Medulla oblongata (tissue), 1 donor: Measurements from ENCODE around the gene MRPS34.

Source experiments
- DNase-seq: peaks from one replicate; pipeline ENCODE4 v3.0.0-alpha.2; 2015; ENCODE audit errors: extremely low spot score

MRPS34 gene

DNA sequence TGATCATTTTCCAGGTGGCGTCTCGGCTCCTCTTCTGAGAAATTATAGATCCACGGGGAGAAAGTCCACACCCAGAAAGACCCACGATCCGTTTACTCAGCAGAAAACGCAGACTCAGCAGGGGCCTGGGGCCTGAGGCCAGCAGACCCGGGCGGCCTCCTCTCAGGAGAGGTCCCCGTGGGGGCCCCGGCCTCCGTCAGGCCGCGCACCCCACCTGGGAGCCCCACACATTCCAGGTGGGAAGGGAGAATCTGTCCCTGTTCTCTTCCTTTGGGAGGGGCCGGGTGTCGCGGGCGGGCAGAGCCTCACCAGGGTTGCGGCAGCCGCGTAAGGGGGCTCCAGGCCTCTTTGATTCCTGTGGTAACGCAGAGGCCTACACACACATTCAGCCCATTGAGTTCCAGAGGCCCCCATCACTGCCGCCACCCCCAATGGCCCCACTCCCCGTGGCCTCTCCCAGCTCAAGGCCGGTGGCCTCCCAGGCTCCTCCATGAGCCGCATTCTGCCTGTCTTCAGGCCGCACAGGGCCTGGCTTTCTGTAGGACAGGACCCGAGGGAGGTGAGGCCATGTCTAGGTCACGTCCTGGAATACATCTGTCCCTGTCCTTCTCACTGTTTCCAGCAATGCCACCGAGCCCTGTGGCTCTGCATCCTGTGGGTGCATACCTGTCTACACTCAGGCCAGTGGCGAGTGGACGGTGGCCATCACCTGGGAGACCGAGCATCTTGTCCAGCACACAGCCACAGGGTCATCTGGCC lies 22.2 kb upstream of the MRPS34 start:
- no peak for DNase-seq

DNA sequence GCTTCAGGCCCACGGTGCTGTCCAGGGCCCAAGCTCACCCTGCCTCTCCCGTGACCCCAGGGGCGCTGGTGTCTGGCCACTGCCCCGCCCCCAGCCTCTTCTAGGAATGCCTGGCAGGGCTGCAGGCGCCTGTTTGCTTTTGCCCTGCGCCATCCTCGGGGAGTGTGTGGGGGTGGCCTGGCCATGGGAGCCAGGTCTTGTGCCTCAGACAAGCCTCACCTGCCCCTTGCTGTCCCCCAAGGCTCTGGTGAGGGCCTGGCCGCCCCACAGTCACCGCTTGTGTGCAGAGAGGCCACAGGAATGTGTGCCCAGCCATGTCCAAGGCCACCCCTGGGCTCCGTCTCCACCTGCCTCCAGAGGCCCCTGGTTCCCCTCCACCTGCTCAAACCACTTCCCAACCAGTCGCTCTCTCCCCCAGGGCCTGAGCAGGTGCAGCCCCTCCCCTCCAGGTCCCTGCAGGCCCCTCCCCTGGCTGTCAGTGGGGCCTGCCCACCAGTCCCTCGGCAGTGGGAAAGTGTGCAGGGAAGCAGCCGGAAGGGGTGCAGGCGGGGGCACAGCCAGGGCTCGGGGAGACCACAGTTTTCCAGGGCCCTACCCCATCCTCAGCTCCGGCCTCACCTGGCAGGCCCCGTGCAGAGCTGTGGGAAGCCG lies 21.4 kb upstream of the MRPS34 start:
- no peak for DNase-seq

DNA sequence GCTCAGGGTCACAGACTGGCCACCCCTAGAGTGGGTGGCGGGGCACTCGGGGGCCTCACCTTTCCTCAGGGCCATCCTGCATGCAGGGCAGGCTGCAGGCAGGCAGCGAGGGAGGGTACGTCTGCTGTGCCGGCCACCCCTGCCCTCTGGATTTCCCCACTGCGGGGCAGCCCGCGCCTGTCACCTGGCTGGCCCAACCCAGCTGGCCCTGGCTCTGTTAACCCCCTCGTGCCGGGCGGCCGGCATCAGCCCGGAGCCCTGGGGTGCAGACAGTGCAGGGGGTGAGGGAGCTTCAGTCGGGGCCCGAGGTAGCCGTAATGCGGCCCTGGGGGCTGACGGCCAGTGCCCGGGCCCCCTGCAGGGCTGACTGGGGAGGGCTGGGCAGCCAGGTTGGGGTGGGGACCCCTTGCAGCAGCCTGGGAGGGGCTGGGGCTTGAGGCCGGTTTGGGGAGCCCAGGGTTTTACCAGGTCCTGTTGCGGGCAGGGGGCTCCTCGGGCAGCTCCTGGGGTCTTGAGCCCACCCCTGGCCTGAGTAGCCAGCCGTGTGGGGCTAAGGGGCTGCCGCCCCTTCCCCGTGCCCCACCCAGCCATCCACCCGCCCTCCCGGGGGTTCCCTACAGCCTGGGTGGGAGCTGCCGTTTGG lies 20.8 kb upstream of the MRPS34 start, which contains the start of gene IGFALS:
TSS of gene IGFALS (minus strand) at position 128 of the 643 bp plus-strand sequence. CDS start at position 75, 53 bp downstream.
- no peak for DNase-seq

- DNase-seq = no peak
Observed at GRCh38 chr16:1792836-1793577, 20.1 kb upstream of the MRPS34 start.

- no peak for DNase-seq
Observed at GRCh38 chr16:1791943-1792812, 19.2 kb upstream of the MRPS34 start.

- DNase-seq = no peak
Observed at GRCh38 chr16:1791256-1791942, 18.5 kb upstream of the MRPS34 start.

GRCh38 chr16:1790611-1791255 lies 17.8 kb upstream of the MRPS34 start:
- no peak for DNase-seq

- no peak for DNase-seq
Observed at GRCh38 chr16:1790261-1790610, 17.3 kb upstream of the MRPS34 start.

- DNase-seq = no peak
Observed at GRCh38 chr16:1789643-1790045, 16.7 kb upstream of the MRPS34 start.

GRCh38 chr16:1788708-1789100 lies 15.8 kb upstream of the MRPS34 start:
- no peak for DNase-seq

- no peak for DNase-seq
Observed at GRCh38 chr16:1788095-1788707, 15.3 kb upstream of the MRPS34 start.

DNA sequence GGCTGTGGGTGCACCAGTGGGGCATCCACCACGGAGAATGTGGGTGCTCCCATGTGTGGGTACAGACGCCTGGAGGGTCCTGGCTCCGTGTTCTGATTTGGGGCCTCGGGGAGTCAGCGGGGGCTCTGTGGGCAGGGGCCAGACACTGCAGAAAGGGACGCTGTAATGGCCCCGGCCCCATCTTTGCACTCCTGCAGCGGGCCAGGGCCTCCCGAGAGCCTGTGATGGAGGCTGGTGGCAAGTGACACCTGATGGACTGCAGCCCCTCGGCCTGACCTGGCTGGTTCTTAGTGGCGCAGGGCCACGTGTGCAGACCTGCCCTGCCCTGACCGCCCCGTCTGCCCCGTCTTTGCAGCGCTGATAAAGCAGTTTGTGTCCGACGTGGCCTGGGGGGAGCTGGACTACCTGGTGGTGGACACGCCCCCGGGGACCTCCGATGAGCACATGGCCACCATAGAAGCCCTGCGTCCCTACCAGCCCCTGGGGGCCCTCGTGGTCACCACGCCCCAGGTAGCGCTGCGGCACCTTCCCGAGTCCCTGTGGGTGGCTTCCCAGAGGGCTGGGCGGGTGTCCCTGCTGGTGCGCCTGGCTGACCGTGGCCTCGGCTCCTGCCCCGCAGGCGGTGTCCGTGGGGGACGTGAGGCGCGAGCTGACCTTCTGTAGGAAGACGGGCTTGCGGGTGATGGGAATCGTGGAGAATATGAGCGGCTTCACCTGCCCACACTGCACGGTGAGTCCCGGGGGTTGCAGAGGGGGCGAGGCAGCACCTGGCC lies 14.6 kb upstream of the MRPS34 start:
- DNase-seq = no peak

- no peak for DNase-seq
Observed at GRCh38 chr16:1787056-1787321, 14.1 kb upstream of the MRPS34 start.

GRCh38 chr16:1786242-1787055 lies 13.5 kb upstream of the MRPS34 start:
- DNase-seq = no peak

DNA sequence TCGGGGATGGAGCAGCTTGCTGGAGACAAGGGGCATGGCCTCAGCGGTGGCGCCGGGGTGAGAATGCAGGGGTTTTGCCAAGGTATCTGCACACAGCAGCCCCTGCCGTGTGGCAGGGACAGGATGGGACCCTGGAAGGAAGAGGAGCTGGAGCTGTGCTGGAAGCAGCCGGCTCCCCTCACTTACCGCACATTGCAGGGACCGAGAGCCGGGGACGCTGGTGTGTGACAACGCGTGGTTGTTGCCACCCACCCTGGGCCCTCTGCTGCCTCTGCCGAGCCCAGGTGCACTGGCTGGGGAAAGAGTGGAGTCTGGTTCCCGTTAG lies 12.9 kb upstream of the MRPS34 start:
- no peak for DNase-seq

DNA sequence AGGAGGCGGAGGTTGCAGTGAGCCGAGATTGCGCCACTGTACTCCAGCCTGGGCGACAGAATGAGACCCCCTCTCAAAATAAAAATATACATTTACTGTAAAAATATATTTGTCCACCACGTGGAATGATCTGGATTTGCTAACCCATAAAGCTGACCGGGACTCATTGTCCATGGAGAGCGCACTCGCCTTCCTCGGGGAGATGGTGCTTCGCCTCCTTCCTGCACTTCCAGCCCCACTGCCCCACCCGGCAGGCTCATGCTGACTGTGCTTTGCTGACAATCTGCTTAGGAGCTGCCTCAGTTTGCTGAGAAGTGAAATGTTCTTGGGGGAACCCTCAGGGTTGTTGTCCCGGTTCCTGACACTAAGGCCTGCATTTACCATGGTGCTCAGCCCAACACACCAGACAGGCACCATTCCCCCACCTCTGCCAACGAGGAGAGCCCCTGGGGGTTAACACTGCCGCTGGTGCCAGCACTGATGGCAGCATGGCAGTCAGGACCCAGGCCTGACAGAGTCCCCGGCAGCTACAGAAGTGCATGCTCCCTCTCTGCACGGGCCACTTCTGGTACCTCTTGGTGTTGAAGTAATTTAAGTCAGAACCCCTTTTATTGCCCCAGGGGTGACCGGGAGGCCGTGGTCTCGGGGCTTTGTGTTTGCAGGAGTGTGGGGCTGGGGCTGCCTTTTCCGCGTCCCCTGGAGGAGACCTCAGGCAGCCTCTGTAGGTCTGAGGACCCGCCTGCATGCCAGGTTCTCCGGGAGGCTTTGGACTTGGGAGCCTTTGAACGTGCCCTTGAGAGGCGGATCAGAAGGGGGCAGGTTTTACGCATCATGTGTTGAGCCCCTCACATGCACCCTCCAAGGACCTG lies 12.3 kb upstream of the MRPS34 start:
- DNase-seq = no peak
